ENCODE results near the gene RTN1. TPM values are rescaled to one million over a fixed set of nuclear protein-coding genes. Genes with fewer than 3 reads are reported as not detected.

The RTN1 gene
- total RNA-seq, 1 donor from 2014 or later, result not detected

DNA sequence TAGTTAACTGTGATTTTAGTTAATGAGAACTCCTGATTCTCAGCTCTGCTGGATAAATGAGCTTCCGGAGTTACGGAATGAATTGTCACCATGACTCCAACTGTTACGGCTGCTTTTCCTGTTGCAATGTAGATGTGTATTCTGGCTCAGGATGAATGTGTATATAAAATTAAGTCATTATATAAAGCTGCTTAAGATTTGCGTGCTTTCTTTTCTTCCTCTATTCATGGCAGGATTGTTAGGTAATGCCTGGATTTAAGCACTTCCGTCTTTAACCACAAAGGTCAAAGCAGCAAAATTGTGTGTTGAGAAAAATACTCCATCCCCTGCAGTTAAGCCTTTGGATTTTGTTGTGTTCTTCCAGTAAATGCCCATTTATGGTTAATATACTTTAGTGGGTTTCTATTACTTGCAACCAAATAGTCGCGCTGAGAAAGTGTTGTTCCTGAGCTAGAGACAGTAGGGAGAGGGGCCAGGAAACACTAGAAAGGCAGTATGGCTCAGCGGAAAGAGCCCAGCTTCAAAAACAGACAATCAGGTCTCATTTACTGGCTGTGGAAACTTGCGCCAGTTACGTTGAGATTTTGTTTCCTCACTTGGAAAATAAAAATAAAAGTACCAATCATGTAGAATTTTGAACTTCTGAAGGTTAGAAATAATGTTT, 284.6 kb downstream of the RTN1 start:
- H3K27me3 Mint-ChIP-seq (ENCODE audit: unreplicated experiment), result peaks cover 6% of the 10 kb centered on the region

DNA sequence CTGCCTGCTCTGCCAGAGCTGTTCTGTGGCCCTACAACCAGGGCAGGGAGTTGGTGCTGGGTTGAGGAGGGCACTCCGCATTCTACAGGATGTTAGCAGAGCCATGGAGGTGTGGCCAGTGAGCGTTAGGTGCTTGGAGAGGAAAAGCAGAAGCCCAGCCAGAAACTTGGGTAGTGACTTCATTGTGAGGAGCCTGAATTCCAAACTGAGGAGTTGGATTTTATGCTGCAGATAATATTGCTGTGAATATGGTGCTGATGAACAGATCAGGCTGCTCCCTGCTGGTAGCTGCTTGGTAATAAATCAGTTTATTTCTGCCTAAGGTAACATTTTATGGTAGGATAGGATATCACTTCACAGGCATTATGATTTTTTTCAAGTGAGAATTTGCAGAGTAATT, 286.8 kb downstream of the RTN1 start:
- Mint-ChIP-seq H3K27me3 (ENCODE audit: unreplicated experiment) (peaks cover 5% of the 10 kb centered on the region), H3K4me1 (ENCODE audit: unreplicated experiment) (no peaks in the 10 kb centered on the region), H3K4me3 (ENCODE audit: unreplicated experiment) (no peak overlapping the region), H3K9me3 (ENCODE audit: unreplicated experiment) (no peaks in the 10 kb centered on the region), H3K27ac (ENCODE audit: unreplicated experiment) (no peak overlapping the region), H3K36me3 (ENCODE audit: unreplicated experiment) (no peaks in the 10 kb centered on the region)
- no peak for DNase-seq (ENCODE audit: extremely low spot score, unreplicated experiment)
- TF ChIP-seq, protein P1, sequence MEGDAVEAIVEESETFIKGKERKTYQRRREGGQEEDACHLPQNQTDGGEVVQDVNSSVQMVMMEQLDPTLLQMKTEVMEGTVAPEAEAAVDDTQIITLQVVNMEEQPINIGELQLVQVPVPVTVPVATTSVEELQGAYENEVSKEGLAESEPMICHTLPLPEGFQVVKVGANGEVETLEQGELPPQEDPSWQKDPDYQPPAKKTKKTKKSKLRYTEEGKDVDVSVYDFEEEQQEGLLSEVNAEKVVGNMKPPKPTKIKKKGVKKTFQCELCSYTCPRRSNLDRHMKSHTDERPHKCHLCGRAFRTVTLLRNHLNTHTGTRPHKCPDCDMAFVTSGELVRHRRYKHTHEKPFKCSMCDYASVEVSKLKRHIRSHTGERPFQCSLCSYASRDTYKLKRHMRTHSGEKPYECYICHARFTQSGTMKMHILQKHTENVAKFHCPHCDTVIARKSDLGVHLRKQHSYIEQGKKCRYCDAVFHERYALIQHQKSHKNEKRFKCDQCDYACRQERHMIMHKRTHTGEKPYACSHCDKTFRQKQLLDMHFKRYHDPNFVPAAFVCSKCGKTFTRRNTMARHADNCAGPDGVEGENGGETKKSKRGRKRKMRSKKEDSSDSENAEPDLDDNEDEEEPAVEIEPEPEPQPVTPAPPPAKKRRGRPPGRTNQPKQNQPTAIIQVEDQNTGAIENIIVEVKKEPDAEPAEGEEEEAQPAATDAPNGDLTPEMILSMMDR (IDR thresholded peaks at IDR 0.05), result no peak

More for the DNA sequence above, 284.6 kb downstream of the RTN1 start:
- no peak for DNase-seq (ENCODE audit: extremely low spot score, unreplicated experiment)
- Mint-ChIP-seq H3K36me3 (ENCODE audit: unreplicated experiment) (no peaks in the 10 kb centered on the region), H3K4me1 (ENCODE audit: unreplicated experiment) (no peaks in the 10 kb centered on the region), H3K9me3 (ENCODE audit: unreplicated experiment) (no peaks in the 10 kb centered on the region), H3K4me3 (ENCODE audit: unreplicated experiment) (no peak overlapping the region), H3K27ac (ENCODE audit: unreplicated experiment) (no peak overlapping the region)
- TF ChIP-seq, protein P1 (IDR thresholded peaks at IDR 0.05), result no peak

DNA sequence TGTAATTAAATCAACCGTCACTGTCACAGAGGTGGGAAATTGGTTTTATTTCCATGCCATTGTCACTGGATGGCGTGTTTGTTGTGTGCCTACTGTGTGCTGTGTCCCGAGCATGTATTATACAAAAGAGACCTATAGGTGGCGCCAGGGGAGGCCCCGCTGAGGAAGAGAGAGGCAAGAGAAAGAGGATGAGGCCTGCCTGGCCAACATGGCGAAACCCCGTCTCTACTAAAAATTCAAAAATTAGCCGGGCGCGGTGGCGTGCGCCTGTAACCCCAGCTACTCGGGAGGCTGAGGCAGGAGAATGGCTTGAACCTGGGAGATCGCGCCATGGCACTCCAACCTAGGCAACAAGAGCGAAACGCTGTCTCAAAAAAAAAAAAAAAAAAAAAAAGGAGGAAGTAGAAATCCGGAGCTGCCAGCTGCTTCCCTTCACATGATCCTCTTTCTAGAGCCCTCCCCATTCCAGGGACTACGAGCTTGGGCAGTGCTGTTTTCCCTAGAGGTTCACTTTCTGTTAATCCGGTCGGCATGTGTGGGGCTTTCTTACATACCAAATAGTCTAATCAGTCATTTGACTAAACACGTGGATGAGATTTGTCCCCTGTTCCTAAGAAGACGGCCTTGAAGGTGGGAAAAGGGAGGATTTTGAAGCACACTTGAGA, 287.6 kb downstream of the RTN1 start:
- TF ChIP-seq, protein P1 (IDR thresholded peaks at IDR 0.05), result no peak
- Mint-ChIP-seq H3K9me3 (ENCODE audit: unreplicated experiment) (no peaks in the 10 kb centered on the region), H3K4me3 (ENCODE audit: unreplicated experiment) (no peak overlapping the region), H3K4me1 (ENCODE audit: unreplicated experiment) (no peaks in the 10 kb centered on the region), H3K27ac (ENCODE audit: unreplicated experiment) (no peak overlapping the region), H3K36me3 (ENCODE audit: unreplicated experiment) (no peaks in the 10 kb centered on the region), H3K27me3 (ENCODE audit: unreplicated experiment) (peaks cover 5% of the 10 kb centered on the region)
- no peak for DNase-seq (ENCODE audit: extremely low spot score, unreplicated experiment)

DNA sequence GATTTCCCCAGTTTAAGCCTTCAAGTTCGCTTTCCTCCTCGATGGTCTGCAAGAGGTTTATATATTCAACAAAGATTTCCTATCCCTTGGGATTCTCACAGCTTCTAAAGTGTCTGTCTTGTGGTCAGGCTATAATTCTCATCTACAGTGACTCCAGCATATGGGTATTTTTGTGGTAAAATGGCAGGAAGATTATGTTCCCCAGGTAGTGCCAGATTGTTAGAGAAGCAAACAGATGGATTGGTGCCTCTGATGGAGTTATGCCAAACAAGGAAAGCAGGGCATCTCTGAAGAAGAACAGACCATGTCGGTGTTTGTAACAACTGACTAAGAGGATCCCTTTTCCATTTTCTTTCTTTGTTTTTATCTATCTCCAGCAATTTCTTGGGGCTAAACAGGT, 288.4 kb downstream of the RTN1 start:
- TF ChIP-seq, protein P1 (IDR thresholded peaks at IDR 0.05), result no peak
- H3K27ac Mint-ChIP-seq (ENCODE audit: unreplicated experiment), result no peak overlapping the region
- no peaks in the 10 kb centered on the region for H3K36me3 Mint-ChIP-seq (ENCODE audit: unreplicated experiment)
- DNase-seq (ENCODE audit: extremely low spot score, unreplicated experiment), result no peak
- no peak overlapping the region for H3K4me3 Mint-ChIP-seq (ENCODE audit: unreplicated experiment)
- H3K9me3 Mint-ChIP-seq (ENCODE audit: unreplicated experiment), result no peaks in the 10 kb centered on the region
- no peaks in the 10 kb centered on the region for H3K4me1 Mint-ChIP-seq (ENCODE audit: unreplicated experiment)
- peaks cover 5% of the 10 kb centered on the region for H3K27me3 Mint-ChIP-seq (ENCODE audit: unreplicated experiment)

DNA sequence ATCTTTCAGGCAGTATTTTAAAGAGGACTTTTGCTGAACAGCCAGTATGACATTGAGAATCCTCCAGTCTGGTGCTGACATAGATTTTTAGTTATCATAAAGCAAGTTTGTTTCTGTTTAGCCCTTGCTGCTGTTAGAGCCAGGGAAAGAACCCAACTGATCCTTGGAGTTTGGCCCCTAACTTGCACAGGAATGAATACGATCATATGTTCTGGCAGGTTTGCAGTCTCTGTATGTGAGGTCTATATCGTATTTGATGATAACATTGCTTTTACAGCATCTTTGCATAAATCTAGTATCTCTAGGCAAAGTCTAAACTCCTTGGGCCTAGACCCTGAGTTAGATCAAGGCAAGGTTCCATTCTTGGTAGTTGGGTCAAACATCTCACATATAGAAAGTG, 289.7 kb downstream of the RTN1 start:
- H3K36me3 Mint-ChIP-seq (ENCODE audit: unreplicated experiment), result no peaks in the 10 kb centered on the region
- H3K27ac Mint-ChIP-seq (ENCODE audit: unreplicated experiment), result no peak overlapping the region
- no peaks in the 10 kb centered on the region for H3K9me3 Mint-ChIP-seq (ENCODE audit: unreplicated experiment)
- peaks cover 10% of the 10 kb centered on the region for H3K27me3 Mint-ChIP-seq (ENCODE audit: unreplicated experiment)
- DNase-seq (ENCODE audit: extremely low spot score, unreplicated experiment), result no peak
- peaks cover 3% of the 10 kb centered on the region for H3K4me1 Mint-ChIP-seq (ENCODE audit: unreplicated experiment)
- TF ChIP-seq, protein P1 (IDR thresholded peaks at IDR 0.05), result no peak
- no peak overlapping the region for H3K4me3 Mint-ChIP-seq (ENCODE audit: unreplicated experiment)

All from osteocyte (in vitro differentiated cells).